Ovary (tissue), 3 donors: ENCODE data around the gene S100A2.

Source experiments
- CTCF ChIP-seq, 3 donors: fragments of 450-650 bp in 2 of 3; fragments of 200-600 bp in 1 of 3; IDR thresholded peaks; one replicate each; pipeline versions ENCODE4 v1.5.1 to v1.8.0; 2016 to 2022; ENCODE audit warnings: antibody characterized with exemption in 3 of 3, mild to moderate bottlenecking in 1 of 3
- EP300 ChIP-seq: sonication (generic); formaldehyde crosslinking; IDR thresholded peaks from one replicate; pipeline ENCODE4 v1.6.1; 2017; ENCODE audit warnings: antibody characterized with exemption
- POLR2A ChIP-seq: fragments of 450-650 bp; IDR thresholded peaks from one replicate; pipeline ENCODE4 v1.6.1; 2017; ENCODE audit warnings: antibody characterized with exemption, mild to moderate bottlenecking, moderate library complexity
- donor health status: DM: no; HTN: no; CAD: no.

- TF ChIP-seq CTCF (IDR thresholded peaks at IDR 0.05) (no peak), EP300 (no peak), POLR2A (no peak)
Measured at GRCh38 chr1:153539395-153540093, 26.1 kb downstream of the S100A2 start.
